GM23248 (cell line): Measurements from ENCODE around the gene TMEM98.

ENCODE experiments used
- EZH2 ChIP-seq: fragments of 200-600 bp; sonication (generic); IDR thresholded peaks from 2 replicates; pipeline ENCODE4 v1.6.1; 2018; ENCODE audit warnings: antibody characterized with exemption, mild to moderate bottlenecking; ENCODE audit not compliant: insufficient read depth, poor library complexity, severe bottlenecking
- EZH2phosphoT487 ChIP-seq: fragments of 200-600 bp; sonication (generic); IDR thresholded peaks from 2 replicates; pipeline ENCODE4 v1.6.1; 2018; ENCODE audit warnings: antibody characterized with exemption, moderate library complexity, mild to moderate bottlenecking, low read depth; ENCODE audit not compliant: insufficient read depth

DNA sequence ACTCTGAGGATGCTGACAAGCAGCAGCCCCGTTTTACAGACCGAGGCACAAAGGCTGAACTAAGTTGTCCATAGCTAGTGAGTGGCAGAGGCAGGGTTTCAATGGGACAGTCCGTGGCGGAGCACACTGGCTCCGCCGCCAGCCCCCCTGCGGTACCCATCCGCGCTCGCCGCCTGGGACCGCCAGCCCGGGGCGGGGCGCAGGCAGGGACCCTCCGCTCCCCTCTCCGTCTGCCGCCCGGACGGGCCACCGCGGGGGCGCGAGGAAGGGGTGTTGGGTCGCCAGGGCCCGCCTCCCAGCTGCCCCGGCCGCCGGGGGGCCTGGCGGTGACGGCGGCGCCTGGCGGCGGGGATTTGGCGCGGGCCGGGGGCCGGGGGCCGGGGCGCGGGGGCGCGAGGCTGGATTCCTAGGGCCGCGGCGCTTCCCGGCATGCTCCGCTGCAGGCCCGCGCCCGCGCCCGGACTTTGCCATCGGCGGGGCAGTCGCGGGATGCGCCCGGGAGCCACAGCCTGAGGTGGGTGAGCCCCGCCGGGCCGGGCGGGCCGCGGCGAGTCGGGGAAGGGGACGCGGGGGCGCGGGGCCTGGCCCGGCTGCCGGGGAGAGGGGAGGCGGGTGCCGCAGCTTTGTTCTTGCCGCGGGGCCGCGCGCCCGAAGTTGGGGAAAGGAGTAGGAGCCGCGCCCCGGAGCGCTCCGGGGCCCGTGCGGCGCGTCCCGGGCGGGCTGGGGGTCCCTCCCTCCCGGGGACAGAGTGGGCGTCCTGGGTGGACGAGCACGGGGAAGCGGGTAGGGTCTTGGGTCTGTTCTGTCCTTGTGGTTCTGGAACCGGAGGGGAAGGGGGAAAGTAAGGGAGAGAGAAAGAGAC lies at the start of gene TMEM98:
- TF ChIP-seq EZH2 (no peak), EZH2phosphoT487 (no peak)
